GM21825 (cell line): ENCODE measurements around the gene ZNF296.
A peak's percentile ranks its signal among the peaks of the same experiment; 100 is the strongest.

ENCODE experiments used
- ATAC-seq: cut with Tn5 transposase; IDR thresholded peaks from one replicate; pipeline ENCODE4 v1.9.1; 2021; ENCODE audit warnings: mild to moderate bottlenecking, moderate library complexity; ENCODE audit not compliant: unreplicated experiment

The ZNF296 gene

DNA sequence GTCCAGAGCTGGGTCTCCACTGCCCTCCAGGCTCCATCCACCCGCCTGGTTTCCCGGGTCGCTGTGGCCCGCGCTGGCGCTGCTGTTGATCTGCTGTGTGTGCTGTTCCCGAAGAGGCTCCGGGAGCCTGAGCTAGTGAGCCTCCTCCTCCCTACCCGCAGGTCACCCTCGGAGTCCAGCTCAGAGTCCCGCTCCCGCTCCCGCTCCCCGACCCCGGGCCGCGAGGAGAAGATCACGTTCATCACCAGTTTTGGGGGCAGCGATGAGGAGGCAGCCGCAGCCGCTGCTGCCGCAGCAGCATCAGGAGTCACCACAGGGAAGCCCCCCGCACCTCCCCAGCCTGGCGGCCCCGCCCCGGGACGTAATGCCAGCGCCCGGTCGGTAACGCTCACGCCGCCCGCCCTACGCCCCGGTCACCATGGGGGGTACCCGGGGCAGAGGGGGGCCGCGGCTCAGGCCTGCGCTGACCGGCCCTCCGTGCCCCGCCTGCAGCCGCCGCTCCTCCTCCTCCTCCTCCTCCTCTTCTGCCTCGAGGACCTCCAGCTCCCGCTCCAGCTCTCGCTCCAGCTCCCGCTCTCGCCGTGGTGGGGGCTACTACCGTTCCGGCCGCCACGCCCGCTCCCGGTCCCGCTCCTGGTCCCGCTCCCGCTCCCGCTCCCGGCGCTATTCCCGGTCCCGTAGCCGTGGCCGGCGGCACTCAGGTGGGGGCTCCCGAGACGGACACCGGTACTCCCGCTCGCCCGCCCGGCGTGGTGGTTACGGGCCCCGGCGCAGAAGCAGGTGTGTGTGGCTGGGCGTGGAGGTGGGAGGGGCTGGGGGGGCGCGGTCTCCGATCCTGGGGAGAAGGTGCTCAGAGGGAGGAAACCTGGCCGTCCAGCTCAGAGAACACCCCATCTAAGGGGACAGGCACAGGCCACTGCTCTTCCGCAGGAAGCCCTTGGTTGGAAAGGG lies 12.2 kb downstream of the ZNF296 start:
- no peak for ATAC-seq

DNA sequence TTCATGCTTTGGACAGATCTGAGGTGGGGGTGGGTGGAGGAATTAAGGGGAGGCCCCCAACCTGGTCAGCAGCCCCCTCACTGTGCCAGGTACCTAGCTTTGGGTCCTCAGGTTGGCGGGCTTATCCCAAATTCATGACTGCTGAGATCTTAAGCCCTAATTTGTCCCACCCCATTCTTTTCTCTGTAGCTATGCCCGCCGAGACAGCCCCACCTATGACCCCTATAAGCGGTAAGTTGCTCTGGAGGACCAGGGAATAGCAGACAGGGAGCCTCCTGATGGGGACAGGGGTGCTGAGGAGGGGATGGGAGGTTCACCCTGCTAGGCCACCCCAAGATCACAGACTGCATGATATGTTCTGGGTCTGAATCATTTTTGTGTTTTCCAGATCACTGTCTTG lies 14.3 kb downstream of the ZNF296 start:
- ATAC-seq: no peak

DNA sequence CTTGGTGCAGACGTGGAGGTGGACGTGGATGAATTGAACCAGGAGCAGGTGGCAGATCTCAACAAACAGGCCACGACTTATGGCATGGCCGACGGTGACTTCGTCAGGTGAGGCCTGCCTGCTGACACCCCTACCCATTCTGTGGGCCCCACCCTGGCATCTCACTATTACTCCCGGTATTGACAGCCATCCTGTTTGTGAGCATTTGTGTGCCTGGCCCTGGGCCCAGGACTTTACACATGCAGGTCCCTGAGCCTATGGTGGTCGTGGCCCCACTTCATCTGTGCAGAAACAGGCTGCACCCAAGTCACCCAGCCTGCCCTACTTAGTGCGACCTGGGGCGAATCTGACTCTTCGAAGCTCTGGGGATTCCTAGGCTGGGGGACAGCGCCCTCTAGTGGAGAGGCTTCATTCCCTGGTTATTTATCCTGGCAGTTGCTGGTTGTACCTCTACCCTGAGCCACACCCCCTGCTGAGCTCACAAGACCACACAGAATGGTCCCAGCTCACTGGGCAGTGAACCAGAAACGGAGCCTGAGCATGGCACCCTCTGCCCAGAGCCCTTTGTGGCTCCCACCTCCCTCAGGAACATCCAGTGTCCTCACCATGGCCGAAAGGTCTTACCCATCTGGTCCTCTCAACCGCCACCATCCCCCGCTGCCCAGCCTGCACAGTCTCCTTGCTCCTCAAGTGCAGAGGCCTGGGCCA lies 16.9 kb downstream of the ZNF296 start:
- no peak for ATAC-seq

DNA sequence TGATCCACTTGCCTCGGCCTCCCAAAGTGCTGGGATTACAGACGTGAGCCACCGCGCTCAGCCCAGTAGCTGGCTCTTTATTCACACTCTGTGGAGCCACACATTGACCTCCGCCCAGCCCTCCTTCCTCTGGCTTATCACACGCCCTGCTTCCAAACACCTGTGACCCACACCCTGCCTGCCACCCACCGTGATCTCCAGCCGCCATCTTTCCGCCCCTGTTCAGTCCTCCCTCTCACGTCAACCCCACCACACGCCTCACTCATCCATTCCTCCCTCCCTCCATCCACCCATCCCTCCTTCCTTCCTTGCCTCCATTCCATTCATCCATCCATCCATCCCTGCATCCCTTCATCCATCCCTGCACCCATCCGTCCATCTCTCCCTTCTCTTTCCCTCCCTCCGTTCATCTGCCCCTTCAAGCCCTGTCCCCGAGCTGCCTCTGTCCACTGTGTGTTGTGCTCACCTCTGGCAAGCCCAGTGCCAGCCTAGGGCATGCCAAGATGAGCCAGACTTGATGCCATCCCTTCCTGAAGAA lies 17.6 kb downstream of the ZNF296 start:
- no peak for ATAC-seq

DNA sequence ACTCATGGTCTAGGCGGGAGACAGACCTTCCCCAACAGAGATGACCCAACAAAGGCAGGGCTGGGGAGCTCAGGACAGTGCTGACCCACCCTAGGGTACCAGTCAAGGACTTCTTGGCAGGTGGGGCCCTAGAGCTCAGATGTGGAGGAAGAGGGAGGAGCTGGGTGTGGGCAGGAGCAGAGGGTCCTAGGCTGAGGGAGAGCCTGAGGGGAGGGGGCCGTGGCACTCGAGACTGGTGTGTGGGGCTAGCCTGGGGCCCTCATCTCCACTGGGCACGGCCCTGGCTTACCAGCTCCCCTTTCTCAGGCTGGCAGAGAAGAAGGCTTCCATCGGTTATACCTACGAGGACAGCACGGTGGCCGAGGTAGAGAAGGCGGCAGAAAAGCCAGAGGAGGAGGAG lies 18.8 kb downstream of the ZNF296 start:
- no peak for ATAC-seq

DNA sequence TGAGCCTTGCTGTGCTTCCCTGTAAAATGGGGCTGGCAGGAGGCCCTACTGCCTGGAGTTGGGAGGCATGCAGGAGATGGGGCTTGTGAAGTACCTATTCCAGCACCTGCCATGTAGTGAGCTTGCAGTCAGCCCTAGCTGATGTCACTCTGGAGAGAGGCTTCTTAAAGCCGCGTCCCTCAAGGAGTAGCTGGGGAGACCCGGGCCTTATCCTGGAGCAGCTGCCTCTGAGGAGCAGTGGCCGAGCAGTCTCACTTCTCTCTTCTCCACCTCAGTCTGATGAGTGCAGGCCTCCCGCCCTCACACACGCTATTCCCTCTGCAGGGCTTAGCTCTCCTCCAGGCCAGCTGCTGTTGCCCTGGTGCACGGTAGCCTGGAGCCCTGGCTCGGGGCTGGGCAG lies 19.4 kb downstream of the ZNF296 start:
- ATAC-seq: no peak

DNA sequence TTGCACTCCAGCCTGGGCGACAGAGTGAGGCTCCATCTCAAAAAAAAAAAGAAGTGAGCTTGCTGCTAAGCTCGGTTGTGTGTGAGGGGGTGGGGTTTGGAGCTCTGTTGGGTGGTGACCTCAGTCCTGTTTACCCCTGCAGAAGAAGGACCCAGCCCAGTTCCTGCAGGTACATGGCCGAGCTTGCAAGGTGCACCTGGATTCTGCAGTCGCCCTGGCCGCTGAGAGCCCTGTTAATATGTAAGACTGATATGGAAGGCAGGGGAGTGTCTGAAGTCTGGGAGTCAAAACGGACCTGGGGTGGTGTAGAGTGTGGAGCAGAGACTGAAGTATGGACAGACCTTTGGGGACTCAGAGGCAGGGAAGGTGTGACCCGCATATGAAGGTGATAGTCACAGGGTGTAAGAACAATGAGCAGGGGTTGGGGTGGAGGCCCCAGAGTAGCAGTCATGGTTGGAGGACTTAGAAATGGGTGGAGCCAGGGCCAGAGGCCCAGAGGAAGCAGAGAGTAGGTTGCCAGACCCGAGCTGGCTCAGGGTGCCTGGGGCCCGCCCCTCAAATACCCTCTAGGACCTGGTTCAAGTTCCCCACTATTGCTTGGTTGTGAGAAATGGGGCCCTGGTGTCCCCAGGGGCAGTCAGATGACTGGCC lies 24.2 kb downstream of the ZNF296 start:
- ATAC-seq: no peak

DNA sequence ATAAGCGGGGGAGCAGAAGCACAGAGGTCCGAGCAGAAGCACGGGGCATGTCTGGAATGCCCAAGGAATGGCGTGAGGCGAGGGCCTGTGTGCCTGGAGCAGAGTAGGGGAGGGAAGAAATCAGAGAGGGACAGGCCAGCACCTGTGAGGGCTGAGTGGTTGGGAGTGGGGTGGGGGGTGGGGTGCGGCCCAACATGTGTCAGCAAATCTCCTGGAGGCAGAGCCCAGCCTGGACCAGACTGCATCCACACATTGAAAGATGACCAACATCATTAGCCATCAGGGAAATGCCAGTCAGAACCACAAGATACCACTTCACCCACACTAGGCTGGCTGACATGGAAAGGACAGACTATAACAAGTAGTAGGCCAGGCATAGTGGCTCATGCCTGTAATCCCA lies 26.2 kb downstream of the ZNF296 start:
- no peak for ATAC-seq

DNA sequence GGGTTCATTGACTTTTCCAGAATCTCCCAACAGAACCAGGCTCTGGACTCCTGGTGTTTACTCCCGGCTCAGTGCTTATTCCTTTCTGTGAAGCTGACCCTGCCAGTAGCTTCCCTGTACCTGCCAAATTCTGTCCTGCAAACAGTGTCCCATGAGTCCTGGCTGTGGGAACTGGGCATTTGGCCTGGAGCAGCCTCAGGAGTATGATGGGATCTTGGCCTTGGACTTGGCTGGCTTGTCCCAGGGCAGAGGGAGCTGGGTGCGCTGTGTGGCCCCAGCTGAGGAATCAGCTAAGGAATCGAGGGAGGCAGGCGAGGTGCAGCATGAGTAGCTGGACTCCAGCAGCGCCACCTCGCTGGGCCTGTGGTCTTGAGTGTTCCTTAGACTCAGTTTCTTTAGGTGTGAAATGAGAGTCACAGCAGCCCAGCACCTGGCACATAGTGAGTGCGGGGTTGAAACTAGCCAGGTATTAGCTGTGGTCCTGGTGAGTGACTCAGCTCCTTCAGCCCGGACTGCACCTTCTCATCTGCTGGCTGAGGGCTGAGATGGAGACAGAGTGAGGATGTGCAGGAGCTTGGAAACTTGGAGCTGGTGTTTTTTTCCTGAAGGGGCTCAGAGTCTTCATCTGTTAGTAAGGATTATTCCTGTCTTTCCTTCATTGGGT lies 27.1 kb downstream of the ZNF296 start:
- ATAC-seq: no peak

DNA sequence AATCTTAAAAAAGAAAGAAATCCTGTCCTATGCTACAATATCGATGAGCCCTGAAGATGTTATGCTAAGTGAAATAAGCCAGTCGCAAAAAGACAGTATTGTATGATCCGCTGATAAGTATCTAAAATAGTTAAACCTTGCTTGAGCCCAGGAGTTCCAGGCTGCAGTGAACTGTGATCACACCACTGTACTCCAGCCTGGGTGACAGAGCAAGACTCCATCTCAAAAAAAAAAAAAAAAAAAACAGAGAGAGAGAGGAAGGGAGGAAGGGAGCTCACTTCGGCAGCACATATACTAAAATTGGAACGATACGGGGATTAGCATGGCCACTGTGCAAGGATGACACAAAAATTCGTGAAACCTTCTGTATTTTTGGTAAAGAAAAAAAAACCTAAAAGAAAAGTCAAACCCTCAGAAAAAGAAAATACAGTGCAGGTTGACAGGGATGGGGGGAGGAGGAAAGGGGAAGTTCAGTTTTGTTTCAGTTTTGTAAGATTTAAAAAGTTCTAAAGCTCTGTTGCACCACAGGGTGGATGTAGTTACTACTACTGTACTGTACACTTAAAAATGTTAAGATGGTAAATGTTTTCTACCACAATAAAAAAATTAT lies 29.0 kb downstream of the ZNF296 start:
- ATAC-seq: no peak

DNA sequence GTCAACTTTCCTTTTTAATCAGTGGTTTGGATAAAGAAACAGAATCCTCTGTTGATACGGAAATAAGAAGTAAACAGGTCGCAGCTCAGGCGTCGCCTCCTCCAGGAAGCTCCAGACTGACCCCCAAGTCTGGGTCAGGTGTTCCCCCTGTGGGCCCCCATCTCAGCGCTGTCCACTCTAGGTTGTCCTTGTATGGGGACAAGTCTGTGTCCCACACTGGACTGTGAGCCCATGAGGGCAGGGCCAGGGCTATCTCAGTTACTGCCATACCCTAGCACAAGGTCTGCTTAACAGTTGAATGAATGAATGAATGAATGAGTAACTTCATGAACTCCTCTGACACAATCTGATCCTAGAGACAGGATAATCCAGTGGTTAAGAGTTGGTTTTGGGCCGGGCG lies 29.9 kb downstream of the ZNF296 start:
- no peak for ATAC-seq

DNA sequence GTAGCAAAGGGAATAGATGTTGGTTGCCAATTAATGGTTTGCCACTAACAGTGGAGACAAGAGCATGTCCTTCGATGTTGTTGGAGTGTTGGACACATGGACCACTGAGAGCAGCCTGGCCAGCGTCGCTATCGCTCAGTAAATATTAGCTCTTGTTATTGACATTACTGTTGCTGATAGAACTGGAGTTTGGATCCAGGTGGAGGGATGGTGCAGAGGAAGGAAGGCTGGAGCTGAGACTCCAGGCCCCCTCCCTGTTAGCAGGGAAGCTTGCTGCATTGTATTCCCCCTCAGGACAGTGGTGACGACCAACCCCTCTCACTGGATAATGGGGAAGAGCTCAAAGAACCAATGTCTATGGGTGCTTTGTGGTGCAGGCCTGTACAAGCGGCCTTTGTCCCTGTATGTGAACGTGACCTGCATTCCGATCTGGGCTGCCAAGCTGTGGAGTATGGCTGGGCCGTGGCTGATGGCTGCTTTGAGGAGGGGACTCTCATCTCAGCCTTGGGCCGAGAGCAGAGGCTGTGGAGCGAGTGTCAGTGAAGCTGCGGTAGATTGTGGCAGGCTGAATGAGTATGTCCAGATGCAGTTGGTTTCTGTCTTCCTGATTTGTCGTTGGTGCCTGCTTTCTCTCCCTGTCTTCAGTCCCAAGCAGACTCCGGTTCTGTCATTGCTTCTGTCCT lies 30.5 kb downstream of the ZNF296 start:
- no peak for ATAC-seq

DNA sequence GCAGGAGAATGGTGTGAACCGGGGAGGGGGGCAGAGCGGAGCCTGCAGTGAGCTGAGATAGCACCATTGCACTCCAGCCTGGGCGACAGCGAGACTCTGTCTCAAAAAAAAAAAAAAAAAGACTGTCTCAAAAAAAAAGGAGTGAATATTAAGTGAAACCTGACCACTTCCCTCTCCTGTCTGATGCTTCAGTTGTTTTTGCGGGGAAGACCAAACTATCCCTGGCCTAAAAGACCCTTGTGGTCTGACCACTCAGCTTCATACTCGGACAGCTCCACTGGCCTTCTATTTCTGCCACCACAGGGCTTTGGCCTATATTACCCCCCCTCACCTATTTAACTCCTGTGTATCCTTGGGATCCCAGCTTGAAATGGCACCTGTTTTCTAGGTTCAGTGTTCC lies 35.2 kb downstream of the ZNF296 start:
- ATAC-seq: no peak

DNA sequence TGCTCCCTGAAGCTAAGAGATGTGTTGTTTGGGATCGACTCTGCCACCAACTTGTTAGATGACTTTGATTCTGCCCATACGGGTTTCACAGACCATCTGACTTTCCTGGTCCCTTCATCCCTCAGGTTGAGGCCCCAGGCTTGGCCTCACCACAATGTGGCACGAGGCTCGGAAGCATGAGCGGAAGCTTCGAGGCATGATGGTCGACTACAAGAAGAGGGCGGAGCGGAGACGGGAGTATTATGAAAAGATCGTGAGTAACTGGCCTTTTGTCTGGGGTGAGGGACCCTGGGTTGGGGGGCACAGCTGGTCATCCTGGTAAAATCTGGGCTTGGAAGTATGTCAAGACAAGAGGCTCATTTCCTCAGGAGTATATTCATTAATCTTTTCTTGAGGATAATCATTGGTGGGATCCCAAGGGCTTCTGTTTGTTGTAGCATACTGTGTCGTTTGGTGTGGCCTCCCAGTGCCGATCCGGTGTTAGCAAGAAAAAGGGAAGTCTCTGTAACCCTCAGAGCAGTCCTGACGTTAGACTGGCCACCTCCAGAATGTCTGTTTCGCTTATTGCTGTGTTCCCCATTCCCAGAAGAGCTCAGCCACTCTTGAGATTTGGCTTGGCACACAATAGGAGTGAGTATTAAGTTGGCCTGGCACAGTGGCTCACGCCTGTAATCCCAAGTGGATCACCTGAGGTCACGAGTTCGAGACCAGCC lies 36.1 kb downstream of the ZNF296 start:
- no peak for ATAC-seq

DNA sequence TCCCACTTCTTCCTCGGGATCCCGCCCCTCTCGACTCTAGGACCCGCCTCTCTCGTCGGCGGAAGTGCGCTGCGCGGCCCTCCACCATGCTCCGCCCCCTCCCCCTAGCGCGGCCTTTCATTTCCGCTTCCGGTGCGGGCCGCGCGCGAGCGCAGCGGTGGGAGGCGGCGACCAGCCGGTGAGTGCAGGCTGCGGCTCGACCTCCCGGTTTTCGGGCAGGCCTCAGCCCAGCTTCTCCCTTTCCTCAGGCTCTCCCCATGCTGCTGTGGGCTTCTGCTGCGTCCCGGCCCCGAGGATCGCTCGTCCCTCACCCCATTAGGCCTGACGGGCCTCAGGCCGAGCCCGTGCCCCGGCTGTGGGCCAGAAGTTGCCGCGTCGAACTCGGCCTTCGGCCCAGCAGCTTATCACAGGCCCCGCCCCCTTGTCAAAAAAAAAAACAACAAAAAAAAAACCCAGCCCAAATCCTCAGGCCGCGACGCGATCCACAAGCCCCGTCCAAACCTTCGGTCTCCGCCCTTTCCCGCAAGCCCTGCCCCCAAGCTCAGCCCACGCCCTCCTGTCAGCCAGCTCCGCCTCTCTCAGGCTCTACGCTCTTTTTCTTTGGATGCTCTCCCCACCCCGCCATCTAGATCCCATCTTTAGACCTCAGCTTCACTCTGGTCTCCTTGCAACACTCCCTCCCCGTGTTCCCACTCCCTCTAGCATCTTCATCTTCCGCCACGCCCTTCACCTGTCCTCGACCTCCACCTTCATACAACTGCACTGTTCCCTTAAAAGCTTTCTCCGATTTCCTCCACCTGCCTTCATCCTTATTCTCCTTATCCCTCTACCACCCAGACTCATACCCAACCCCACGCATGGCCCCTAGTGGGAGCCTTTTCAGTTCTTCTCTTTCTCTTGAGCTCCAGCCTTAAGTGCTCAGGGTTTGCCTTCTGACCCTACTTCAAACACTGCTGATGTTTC lies 37.1 kb downstream of the ZNF296 start, which contains the start of gene CLASRP:
CLASRP (plus strand) TSS at position 115 of the 963 bp plus-strand sequence. CDS start 1,168 bp downstream, outside the sequence.
- ATAC-seq: peak; percentile 81

DNA sequence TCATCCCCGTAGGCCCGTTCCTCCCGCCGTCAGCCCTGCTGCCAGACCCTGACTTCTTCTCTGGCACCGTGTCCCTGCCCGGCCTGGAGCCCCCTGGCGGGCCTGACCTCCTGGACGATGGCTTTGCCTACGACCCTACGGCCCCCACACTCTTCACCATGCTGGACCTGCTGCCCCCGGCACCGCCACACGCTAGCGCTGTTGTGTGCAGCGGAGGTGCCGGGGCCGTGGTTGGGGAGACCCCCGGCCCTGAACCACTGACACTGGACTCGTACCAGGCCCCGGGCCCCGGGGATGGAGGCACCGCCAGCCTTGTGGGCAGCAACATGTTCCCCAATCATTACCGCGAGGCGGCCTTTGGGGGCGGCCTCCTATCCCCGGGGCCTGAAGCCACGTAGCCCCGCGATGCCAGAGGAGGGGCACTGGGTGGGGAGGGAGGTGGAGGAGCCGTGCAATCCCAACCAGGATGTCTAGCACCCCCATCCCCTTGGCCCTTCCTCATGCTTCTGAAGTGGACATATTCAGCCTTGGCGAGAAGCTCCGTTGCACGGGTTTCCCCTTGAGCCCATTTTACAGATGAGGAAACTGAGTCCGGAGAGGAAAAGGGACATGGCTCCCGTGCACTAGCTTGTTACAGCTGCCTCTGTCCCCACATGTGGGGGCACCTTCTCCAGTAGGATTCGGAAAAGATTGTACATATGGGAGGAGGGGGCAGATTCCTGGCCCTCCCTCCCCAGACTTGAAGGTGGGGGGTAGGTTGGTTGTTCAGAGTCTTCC lies 38.7 kb downstream of the ZNF296 start:
- no peak for ATAC-seq

DNA sequence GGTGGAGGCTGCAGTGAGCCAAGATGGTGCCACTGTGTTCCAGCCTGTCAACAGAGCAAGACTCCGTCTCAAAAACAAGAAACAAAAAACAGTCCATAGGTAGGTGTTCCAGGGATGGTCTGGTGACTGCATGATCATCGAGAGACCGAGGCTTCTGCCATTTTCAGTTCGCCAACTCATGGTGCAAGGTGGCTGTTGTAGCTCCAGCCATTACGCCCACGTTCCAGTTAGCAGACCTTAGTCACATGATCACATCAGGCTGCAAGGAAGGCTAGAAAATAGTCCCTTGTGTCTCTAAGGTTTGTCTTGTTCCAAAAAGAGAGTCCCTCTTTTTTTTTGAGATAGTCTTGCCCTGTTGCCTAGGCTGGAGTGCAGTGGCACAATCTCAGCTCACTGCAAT lies 40.5 kb downstream of the ZNF296 start:
- no peak for ATAC-seq
